ENCODE measurements around the gene CDC42BPB. TPM values are rescaled to one million over a fixed set of nuclear protein-coding genes. Genes with fewer than 3 reads are reported as not detected.
A peak's percentile ranks its signal among the peaks of the same experiment; 100 is the strongest.

CDC42BPB gene
- polyA plus RNA-seq, 1 of the 3 experiments (the other 2 are of a cell fraction), result 61.6 TPM

DNA sequence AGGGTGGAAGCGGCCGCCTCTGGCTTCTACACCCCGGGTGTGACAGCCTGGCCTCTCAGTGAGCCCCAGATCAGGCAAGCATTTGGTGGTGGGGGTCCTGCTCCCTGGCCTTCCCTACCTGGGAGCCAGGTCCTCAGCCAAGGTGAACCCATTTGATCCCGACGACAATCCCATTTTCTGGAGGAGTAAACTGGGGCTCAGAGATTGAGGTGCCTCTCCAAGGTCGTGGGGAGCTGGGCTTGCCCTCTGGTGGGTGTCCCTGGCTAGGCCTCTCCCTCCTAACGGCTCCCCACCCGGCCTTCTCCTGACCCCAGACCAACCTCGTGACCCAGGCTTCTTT, 34.5 kb upstream of the CDC42BPB start:
- no peak overlapping the region; a peak in 1 of 4 replicates for H3K4me3 ChIP-seq (ENCODE audit: low read depth in 2 of 2, low read length in 1 of 2)
- no peak for DNase-seq

More for the DNA sequence above, 34.5 kb upstream of the CDC42BPB start:
- no peaks in the 10 kb centered on the region for H3K9me2 ChIP-seq
- WGBS (ENCODE audit: low lambda C conversion rate), result 60% methylated on average over 1 of the region's 9 CpGs
- no peaks in the 10 kb centered on the region for H3K36me3 ChIP-seq (replicated peaks in 1 of 2; ENCODE audit: control insufficient read depth in 1 of 2, insufficient read depth in 2 of 2, low read length in 1 of 2)
- CTCF ChIA-PET, result interaction anchor here (1.3 to 3.2 kb wide), 4 partner anchors 13 to 299 kb away, joined by 3 to 14 read pairs (median 5); no protein-coding TSS in a partner anchor
- no peaks in the 10 kb centered on the region for H4K20me1 ChIP-seq (ENCODE audit: insufficient read depth)
- no peak overlapping the region for H3K27ac ChIP-seq (ENCODE audit: low read depth in 2 of 2, low read length in 1 of 2)
- POLR2A ChIA-PET, result no interaction called here
- H3K27me3 ChIP-seq (ENCODE audit: insufficient read depth), result no peaks in the 10 kb centered on the region
- no peak overlapping the region for H2AFZ ChIP-seq (ENCODE audit: low read depth)
- TF ChIP-seq RCOR1 (IDR thresholded peaks at IDR 0.05; ENCODE audit: low read length), result no peak
- TF ChIP-seq, protein P1, sequence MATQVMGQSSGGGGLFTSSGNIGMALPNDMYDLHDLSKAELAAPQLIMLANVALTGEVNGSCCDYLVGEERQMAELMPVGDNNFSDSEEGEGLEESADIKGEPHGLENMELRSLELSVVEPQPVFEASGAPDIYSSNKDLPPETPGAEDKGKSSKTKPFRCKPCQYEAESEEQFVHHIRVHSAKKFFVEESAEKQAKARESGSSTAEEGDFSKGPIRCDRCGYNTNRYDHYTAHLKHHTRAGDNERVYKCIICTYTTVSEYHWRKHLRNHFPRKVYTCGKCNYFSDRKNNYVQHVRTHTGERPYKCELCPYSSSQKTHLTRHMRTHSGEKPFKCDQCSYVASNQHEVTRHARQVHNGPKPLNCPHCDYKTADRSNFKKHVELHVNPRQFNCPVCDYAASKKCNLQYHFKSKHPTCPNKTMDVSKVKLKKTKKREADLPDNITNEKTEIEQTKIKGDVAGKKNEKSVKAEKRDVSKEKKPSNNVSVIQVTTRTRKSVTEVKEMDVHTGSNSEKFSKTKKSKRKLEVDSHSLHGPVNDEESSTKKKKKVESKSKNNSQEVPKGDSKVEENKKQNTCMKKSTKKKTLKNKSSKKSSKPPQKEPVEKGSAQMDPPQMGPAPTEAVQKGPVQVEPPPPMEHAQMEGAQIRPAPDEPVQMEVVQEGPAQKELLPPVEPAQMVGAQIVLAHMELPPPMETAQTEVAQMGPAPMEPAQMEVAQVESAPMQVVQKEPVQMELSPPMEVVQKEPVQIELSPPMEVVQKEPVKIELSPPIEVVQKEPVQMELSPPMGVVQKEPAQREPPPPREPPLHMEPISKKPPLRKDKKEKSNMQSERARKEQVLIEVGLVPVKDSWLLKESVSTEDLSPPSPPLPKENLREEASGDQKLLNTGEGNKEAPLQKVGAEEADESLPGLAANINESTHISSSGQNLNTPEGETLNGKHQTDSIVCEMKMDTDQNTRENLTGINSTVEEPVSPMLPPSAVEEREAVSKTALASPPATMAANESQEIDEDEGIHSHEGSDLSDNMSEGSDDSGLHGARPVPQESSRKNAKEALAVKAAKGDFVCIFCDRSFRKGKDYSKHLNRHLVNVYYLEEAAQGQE (IDR thresholded peaks at IDR 0.05; ENCODE audit: low read depth, low read length), result no peak
- TF ChIP-seq, protein P2, sequence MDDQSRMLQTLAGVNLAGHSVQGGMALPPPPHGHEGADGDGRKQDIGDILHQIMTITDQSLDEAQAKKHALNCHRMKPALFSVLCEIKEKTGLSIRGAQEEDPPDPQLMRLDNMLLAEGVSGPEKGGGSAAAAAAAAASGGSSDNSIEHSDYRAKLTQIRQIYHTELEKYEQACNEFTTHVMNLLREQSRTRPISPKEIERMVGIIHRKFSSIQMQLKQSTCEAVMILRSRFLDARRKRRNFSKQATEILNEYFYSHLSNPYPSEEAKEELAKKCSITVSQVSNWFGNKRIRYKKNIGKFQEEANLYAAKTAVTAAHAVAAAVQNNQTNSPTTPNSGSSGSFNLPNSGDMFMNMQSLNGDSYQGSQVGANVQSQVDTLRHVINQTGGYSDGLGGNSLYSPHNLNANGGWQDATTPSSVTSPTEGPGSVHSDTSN (IDR thresholded peaks at IDR 0.05), result no peak
- TF ChIP-seq, protein P3, sequence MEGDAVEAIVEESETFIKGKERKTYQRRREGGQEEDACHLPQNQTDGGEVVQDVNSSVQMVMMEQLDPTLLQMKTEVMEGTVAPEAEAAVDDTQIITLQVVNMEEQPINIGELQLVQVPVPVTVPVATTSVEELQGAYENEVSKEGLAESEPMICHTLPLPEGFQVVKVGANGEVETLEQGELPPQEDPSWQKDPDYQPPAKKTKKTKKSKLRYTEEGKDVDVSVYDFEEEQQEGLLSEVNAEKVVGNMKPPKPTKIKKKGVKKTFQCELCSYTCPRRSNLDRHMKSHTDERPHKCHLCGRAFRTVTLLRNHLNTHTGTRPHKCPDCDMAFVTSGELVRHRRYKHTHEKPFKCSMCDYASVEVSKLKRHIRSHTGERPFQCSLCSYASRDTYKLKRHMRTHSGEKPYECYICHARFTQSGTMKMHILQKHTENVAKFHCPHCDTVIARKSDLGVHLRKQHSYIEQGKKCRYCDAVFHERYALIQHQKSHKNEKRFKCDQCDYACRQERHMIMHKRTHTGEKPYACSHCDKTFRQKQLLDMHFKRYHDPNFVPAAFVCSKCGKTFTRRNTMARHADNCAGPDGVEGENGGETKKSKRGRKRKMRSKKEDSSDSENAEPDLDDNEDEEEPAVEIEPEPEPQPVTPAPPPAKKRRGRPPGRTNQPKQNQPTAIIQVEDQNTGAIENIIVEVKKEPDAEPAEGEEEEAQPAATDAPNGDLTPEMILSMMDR (IDR thresholded peaks at IDR 0.05), result no peak
- H3K79me2 ChIP-seq (ENCODE audit: insufficient read depth), result no peaks in the 10 kb centered on the region
- no peak overlapping the region for H3K9ac ChIP-seq
- H3K4me2 ChIP-seq, result peak overlapping the region; percentile 50; the same call in 1 of the 2 replicates
- H3K9me3 ChIP-seq, result no peaks in the 10 kb centered on the region
- H3K4me1 ChIP-seq (ENCODE audit: control insufficient read depth in 1 of 2, insufficient read depth in 2 of 2, low read depth in 1 of 2, low read length in 1 of 2), result peaks cover 0 to 4% of the 10 kb centered on the region in 2 experiments; a peak in 1 of 4 replicates
- H3F3A ChIP-seq (replicated peaks; ENCODE audit: insufficient read depth), result peaks cover 4% of the 10 kb centered on the region
